Gastrocnemius medialis (tissue), 4 donors: ENCODE results near the gene RHBDL1. TPM values are rescaled to one million over a fixed set of nuclear protein-coding genes. Genes with fewer than 3 reads are reported as not detected.

ENCODE experiments used
- ATAC-seq, 2 donors: fragments of 150-250 bp; one replicate each; pipeline ENCODE4 v1.9.1; 2016
- DNase-seq, 2 donors: peaks; one replicate each; pipeline ENCODE4 v3.0.0-alpha.2; 2019
- H3K27ac ChIP-seq, 4 donors: fragments of 200-600 bp; sonication (generic); 1 replicate in 1 of 4; 2 replicates in 3 of 4; pipeline ENCODE4 v1.5.1; 2016 to 2018; ENCODE audit warnings: mild to moderate bottlenecking in 2 of 4, moderate library complexity in 1 of 4
- H3K27me3 ChIP-seq, 3 donors: fragments of 200-600 bp; sonication (generic) in 2 of 3; 1 replicate in 1 of 3; 2 replicates in 2 of 3; pipeline versions ENCODE4 v1.5.1 to v1.6.0; 2016 to 2019; ENCODE audit warnings: mild to moderate bottlenecking in 1 of 3, moderate library complexity in 1 of 3
- H3K36me3 ChIP-seq, 2 donors: fragments of 200-600 bp; sonication (generic) in 1 of 2; one replicate each; pipeline ENCODE4 v1.5.1; 2017 to 2018
- H3K4me1 ChIP-seq, 2 donors: fragments of 200-600 bp; sonication (generic) in 1 of 2; one replicate each; pipeline ENCODE4 v1.5.1; 2016 to 2017; ENCODE audit warnings: mild to moderate bottlenecking in 2 of 2
- H3K4me3 ChIP-seq, 4 donors: fragments of 200-600 bp; sonication (generic) in 3 of 4; 1 replicate in 1 of 4; 2 replicates in 3 of 4; pipeline ENCODE4 v1.5.1; 2016 to 2019; ENCODE audit warnings: mild to moderate bottlenecking in 2 of 4
- H3K9me3 ChIP-seq, 3 donors: fragments of 200-600 bp; sonication (generic) in 2 of 3; 1 replicate in 1 of 3; 2 replicates in 2 of 3; pipeline ENCODE4 v1.5.1; 2016 to 2019
- POLR2A ChIP-seq, 2 donors: fragments of 450-650 bp; IDR thresholded peaks; one replicate each; pipeline ENCODE4 v1.6.1; 2017; ENCODE audit warnings: antibody characterized with exemption in 2 of 2, mild to moderate bottlenecking in 2 of 2, moderate library complexity in 2 of 2
- in situ Hi-C, 4 donors: fragments of 200-750 bp; cut with MboI; loops; one replicate each; pipeline versions ENCODE4 v1.15.0 to v1.8.0; 2017; ENCODE audit warnings: low sequenced_read_pairs in 4 of 4
- intact Hi-C: fragments of 100-400 bp; cut with DNase I; formaldehyde crosslinking; loops from one replicate; pipeline ENCODE4 v1.15.1; 2023; ENCODE audit warnings: low total_unique reads
- total RNA-seq, 4 donors: library from RNA; depleted of rRNA; stranded (reverse); fragments of >200 nt; gene quantifications; one replicate each; pipeline versions ENCODE4 v1.1.0 to v1.2.3, GENCODE V29; 2016
- TF ChIP-seq, protein P1 (sequence below), 5 experiments: fragments of 450-650 bp in 3 of 5; fragments of 200-600 bp in 2 of 5; sonication (generic) in 2 of 5; IDR thresholded peaks in 4 of 5; conservative IDR thresholded peaks in 1 of 5; 1 replicate in 4 of 5; 2 replicates in 1 of 5; pipeline ENCODE4 v1.5.1; 2016 to 2019; ENCODE audit warnings: antibody characterized with exemption in 5 of 5, mild to moderate bottlenecking in 3 of 5, moderate library complexity in 3 of 5

Gene RHBDL1
- total RNA-seq, 4 donors from 2014 or later: 0.31 TPM; not detected in 3

GRCh38 chr16:703406-703805 lies 27.9 kb downstream of the RHBDL1 start:
- Histone ChIP-seq H3K4me1 (peaks cover 0 to 4% of the 10 kb centered on the region in 2 donors), H3K36me3 (no peaks in the 10 kb centered on the region), H3K9me3 (no peaks in the 10 kb centered on the region), H3K27me3 (peaks cover 76 to 87% (median 84%) of the 10 kb centered on the region in 3 donors), H3K27ac (no peak overlapping the region), H3K4me3 (no peak overlapping the region)
- in situ Hi-C loops (no loop called here), intact Hi-C loops (no loop called here)
- DNase-seq: no peak
- TF ChIP-seq, protein P1, sequence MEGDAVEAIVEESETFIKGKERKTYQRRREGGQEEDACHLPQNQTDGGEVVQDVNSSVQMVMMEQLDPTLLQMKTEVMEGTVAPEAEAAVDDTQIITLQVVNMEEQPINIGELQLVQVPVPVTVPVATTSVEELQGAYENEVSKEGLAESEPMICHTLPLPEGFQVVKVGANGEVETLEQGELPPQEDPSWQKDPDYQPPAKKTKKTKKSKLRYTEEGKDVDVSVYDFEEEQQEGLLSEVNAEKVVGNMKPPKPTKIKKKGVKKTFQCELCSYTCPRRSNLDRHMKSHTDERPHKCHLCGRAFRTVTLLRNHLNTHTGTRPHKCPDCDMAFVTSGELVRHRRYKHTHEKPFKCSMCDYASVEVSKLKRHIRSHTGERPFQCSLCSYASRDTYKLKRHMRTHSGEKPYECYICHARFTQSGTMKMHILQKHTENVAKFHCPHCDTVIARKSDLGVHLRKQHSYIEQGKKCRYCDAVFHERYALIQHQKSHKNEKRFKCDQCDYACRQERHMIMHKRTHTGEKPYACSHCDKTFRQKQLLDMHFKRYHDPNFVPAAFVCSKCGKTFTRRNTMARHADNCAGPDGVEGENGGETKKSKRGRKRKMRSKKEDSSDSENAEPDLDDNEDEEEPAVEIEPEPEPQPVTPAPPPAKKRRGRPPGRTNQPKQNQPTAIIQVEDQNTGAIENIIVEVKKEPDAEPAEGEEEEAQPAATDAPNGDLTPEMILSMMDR (IDR thresholded peaks at IDR 0.05 in 4 of 5, conservative IDR thresholded peaks at IDR 0.05 in 1 of 5): no peak
- no peak for TF ChIP-seq POLR2A (IDR thresholded peaks at IDR 0.05)
- ATAC-seq: no peak

GRCh38 chr16:704047-704446 lies 28.6 kb downstream of the RHBDL1 start:
- peaks cover 0 to 4% of the 10 kb centered on the region in 2 donors for H3K4me1 ChIP-seq
- in situ Hi-C loops (no loop called here), intact Hi-C loops (no loop called here)
- no peaks in the 10 kb centered on the region for H3K9me3 ChIP-seq
- TF ChIP-seq POLR2A (IDR thresholded peaks at IDR 0.05): no peak
- TF ChIP-seq, protein P1 (IDR thresholded peaks at IDR 0.05 in 4 of 5, conservative IDR thresholded peaks at IDR 0.05 in 1 of 5): no peak
- H3K27ac ChIP-seq: no peak overlapping the region
- DNase-seq (no peak), ATAC-seq (no peak)
- peaks cover 78 to 90% (median 88%) of the 10 kb centered on the region in 3 donors for H3K27me3 ChIP-seq
- H3K4me3 ChIP-seq: no peak overlapping the region
- no peaks in the 10 kb centered on the region for H3K36me3 ChIP-seq

- ATAC-seq (no peak), DNase-seq (no peak)
- peaks cover 0 to 4% of the 10 kb centered on the region in 2 donors for H3K4me1 ChIP-seq
- H3K4me3 ChIP-seq: no peak overlapping the region
- in situ Hi-C loops (no loop called here), intact Hi-C loops (no loop called here)
- no peaks in the 10 kb centered on the region for H3K9me3 ChIP-seq
- H3K27ac ChIP-seq: no peak overlapping the region
- TF ChIP-seq POLR2A (IDR thresholded peaks at IDR 0.05): no peak
- TF ChIP-seq, protein P1 (IDR thresholded peaks at IDR 0.05 in 4 of 5, conservative IDR thresholded peaks at IDR 0.05 in 1 of 5): no peak
- peaks cover 78 to 90% (median 88%) of the 10 kb centered on the region in 3 donors for H3K27me3 ChIP-seq
- H3K36me3 ChIP-seq: no peaks in the 10 kb centered on the region
Measured at GRCh38 chr16:704552-705380, 29.3 kb downstream of the RHBDL1 start.

GRCh38 chr16:705431-706188 lies 30.1 kb downstream of the RHBDL1 start, which contains the start of gene FBXL16:
TSS of gene FBXL16 (minus strand) at chr16:705801. CDS start at chr16:697405, 8,396 bp downstream.
- Histone ChIP-seq H3K9me3 (no peaks in the 10 kb centered on the region), H3K27me3 (peaks cover 78 to 89% (median 89%) of the 10 kb centered on the region in 3 donors), H3K4me3 (no peak within 1 kb of the TSS), H3K36me3 (no peaks in the 10 kb centered on the region), H3K4me1 (peaks cover 0 to 4% of the 10 kb centered on the region in 2 donors), H3K27ac (no peak within 1 kb of the TSS)
- TF ChIP-seq, protein P1 (IDR thresholded peaks at IDR 0.05 in 4 of 5, conservative IDR thresholded peaks at IDR 0.05 in 1 of 5): no peak
- TF ChIP-seq POLR2A (IDR thresholded peaks at IDR 0.05): no peak
- no peak for ATAC-seq
- DNase-seq: no peak
- intact Hi-C loops (no loop called here), in situ Hi-C loops (no loop called here)
